GM12878 (cell line): ENCODE data around the gene RORB.

ENCODE experiments used
- MYC ChIP-seq: IDR thresholded peaks from 2 replicates; pipeline ENCODE4 v1.6.1; 2011; ENCODE audit warnings: mild to moderate bottlenecking, low read length, moderate library complexity, inconsistent platforms; ENCODE audit not compliant: insufficient read depth, insufficient replicate concordance, insufficient read length, severe bottlenecking
- TCF12 ChIP-seq: IDR thresholded peaks from 2 replicates; pipeline ENCODE4 v1.6.1; 2011; ENCODE audit warnings: low read depth, mild to moderate bottlenecking, low read length
- TF ChIP-seq, protein P1 (sequence below), 3 experiments: IDR thresholded peaks in 2 of 3; conservative IDR thresholded peaks in 1 of 3; 2 replicates each; pipeline ENCODE4 v1.5.1; 2011; ENCODE audit warnings: low read depth in 3 of 3, low read length in 3 of 3, mild to moderate bottlenecking in 3 of 3, control low read depth in 2 of 3, moderate library complexity in 2 of 3, inconsistent platforms in 1 of 3, mixed read lengths in 1 of 3; ENCODE audit not compliant: control insufficient read depth in 2 of 3, insufficient read depth in 1 of 3; ENCODE audit errors: extremely low read depth in 1 of 3
- TF ChIP-seq, protein P2 (sequence below): IDR thresholded peaks from 2 replicates; pipeline ENCODE4 v1.6.1; 2012; ENCODE audit warnings: improper control_type of control experiment, low read depth, low read length; ENCODE audit not compliant: insufficient replicate concordance

DNA sequence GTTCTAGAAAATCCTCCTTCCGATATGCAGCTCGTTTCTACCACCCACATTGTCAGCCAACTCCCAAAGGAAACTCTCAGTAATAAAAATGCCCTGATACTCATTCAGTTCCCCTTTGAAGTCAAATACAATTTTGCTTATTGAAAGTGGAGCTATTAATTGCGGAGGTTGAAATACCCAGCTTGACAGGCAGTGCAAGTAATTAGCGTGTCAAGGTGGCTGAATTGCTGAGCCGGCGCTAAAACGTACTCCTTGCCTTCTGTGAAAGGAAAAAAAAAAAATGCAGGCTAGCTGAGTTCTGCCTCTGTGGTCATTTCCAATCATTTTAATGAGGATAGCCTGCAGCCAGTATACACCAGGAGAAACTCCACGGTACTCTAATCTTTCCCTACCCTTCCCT, 165.5 kb downstream of the RORB start:
- TF ChIP-seq, protein P1, sequence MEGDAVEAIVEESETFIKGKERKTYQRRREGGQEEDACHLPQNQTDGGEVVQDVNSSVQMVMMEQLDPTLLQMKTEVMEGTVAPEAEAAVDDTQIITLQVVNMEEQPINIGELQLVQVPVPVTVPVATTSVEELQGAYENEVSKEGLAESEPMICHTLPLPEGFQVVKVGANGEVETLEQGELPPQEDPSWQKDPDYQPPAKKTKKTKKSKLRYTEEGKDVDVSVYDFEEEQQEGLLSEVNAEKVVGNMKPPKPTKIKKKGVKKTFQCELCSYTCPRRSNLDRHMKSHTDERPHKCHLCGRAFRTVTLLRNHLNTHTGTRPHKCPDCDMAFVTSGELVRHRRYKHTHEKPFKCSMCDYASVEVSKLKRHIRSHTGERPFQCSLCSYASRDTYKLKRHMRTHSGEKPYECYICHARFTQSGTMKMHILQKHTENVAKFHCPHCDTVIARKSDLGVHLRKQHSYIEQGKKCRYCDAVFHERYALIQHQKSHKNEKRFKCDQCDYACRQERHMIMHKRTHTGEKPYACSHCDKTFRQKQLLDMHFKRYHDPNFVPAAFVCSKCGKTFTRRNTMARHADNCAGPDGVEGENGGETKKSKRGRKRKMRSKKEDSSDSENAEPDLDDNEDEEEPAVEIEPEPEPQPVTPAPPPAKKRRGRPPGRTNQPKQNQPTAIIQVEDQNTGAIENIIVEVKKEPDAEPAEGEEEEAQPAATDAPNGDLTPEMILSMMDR (IDR thresholded peaks at IDR 0.05 in 2 of 3, conservative IDR thresholded peaks at IDR 0.05 in 1 of 3; ENCODE audit: control insufficient read depth in 2 of 3, extremely low read depth in 1 of 3, insufficient read depth in 1 of 3, low read depth in 3 of 3, low read length in 3 of 3) = no peak
- TF ChIP-seq TCF12 (no peak), MYC (no peak)
- TF ChIP-seq, protein P2, sequence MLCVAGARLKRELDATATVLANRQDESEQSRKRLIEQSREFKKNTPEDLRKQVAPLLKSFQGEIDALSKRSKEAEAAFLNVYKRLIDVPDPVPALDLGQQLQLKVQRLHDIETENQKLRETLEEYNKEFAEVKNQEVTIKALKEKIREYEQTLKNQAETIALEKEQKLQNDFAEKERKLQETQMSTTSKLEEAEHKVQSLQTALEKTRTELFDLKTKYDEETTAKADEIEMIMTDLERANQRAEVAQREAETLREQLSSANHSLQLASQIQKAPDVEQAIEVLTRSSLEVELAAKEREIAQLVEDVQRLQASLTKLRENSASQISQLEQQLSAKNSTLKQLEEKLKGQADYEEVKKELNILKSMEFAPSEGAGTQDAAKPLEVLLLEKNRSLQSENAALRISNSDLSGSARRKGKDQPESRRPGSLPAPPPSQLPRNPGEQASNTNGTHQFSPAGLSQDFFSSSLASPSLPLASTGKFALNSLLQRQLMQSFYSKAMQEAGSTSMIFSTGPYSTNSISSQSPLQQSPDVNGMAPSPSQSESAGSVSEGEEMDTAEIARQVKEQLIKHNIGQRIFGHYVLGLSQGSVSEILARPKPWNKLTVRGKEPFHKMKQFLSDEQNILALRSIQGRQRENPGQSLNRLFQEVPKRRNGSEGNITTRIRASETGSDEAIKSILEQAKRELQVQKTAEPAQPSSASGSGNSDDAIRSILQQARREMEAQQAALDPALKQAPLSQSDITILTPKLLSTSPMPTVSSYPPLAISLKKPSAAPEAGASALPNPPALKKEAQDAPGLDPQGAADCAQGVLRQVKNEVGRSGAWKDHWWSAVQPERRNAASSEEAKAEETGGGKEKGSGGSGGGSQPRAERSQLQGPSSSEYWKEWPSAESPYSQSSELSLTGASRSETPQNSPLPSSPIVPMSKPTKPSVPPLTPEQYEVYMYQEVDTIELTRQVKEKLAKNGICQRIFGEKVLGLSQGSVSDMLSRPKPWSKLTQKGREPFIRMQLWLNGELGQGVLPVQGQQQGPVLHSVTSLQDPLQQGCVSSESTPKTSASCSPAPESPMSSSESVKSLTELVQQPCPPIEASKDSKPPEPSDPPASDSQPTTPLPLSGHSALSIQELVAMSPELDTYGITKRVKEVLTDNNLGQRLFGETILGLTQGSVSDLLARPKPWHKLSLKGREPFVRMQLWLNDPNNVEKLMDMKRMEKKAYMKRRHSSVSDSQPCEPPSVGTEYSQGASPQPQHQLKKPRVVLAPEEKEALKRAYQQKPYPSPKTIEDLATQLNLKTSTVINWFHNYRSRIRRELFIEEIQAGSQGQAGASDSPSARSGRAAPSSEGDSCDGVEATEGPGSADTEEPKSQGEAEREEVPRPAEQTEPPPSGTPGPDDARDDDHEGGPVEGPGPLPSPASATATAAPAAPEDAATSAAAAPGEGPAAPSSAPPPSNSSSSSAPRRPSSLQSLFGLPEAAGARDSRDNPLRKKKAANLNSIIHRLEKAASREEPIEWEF = no peak
